Measurements from ENCODE around the gene LAX1. TPM values are rescaled to one million over a fixed set of nuclear protein-coding genes. Genes with fewer than 3 reads are reported as not detected.

LAX1 gene, protein sequence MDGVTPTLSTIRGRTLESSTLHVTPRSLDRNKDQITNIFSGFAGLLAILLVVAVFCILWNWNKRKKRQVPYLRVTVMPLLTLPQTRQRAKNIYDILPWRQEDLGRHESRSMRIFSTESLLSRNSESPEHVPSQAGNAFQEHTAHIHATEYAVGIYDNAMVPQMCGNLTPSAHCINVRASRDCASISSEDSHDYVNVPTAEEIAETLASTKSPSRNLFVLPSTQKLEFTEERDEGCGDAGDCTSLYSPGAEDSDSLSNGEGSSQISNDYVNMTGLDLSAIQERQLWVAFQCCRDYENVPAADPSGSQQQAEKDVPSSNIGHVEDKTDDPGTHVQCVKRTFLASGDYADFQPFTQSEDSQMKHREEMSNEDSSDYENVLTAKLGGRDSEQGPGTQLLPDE
- total RNA-seq (2022) (not detected in 2 replicates), Bru-seq, nascent RNA (not detected), BruChase-seq, experiment 1, labeled RNA remaining after a 6-hour chase (percentile 7 among the genes with signal in this experiment), BruChase-seq, experiment 2, labeled RNA remaining after a 2-hour chase (percentile 5 among the genes with signal in this experiment)
- long read RNA-seq, result 0 reads

DNA sequence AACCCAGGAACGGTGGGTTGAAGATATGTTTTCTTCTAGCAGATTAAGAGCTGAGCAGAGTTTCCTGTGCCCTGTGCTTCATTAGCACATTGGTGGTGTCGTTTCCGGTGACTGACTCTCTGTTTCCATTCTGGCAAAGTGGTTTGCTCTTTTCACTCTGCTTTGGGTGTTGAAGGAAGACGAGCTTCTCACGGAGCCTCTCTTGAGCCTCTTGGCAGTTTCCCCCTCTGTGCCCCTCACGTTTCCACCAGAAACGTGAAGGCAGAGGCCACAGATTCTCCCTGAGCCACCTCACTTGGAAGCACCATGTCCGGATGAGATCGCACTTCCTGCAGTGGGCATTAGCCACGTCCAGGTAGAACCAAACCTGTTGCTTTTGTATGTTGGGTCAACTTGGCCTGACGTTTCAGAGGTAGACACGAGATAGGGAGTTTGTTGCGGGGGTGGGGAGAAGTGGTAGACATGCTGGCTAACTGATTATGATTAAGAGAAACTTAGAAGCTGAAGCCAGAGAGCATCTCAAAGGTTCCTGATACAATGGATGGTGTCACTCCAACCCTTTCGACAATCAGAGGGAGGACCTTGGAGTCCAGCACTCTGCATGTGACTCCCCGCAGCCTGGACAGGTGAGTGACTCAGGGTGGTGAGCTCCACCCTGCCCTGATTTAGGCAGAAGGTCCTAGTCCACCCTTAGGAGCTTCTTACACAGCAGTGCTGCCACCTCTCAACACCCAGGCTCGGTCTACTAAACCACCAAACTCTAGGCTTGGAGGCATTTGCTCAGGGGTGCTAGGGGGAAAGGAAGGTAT lies at the start of gene LAX1:
Gene LAX1, plus strand, starts transcription at position 155 of the 809 bp plus-strand sequence. Its CDS starts 383 bp downstream, at position 538.
- BruUV-seq (replicated peaks), result no TSS peak
- Mint-ChIP-seq H3K4me3 (ENCODE audit: unreplicated experiment) (no peak within 1 kb of the TSS), H3K4me1 (ENCODE audit: insufficient read depth, unreplicated experiment) (peaks cover 26% of the 10 kb centered on the region), H3K36me3 (ENCODE audit: insufficient read depth, unreplicated experiment) (peaks cover 7% of the 10 kb centered on the region), H3K9me3 (ENCODE audit: unreplicated experiment) (no peaks in the 10 kb centered on the region), H3K27ac (ENCODE audit: low read depth, unreplicated experiment) (no peak within 1 kb of the TSS), H3K27me3 (ENCODE audit: insufficient read depth, unreplicated experiment) (no peaks in the 10 kb centered on the region)
- no peak for DNase-seq (ENCODE audit: unreplicated experiment)
- ChIA-PET POLR2A (interaction anchor here (0.5 to 2.8 kb wide), 3 partner anchors 31 to 434 kb away, joined by 3 to 8 read pairs (median 4); no protein-coding TSS in a partner anchor), CTCF (interaction anchor here (0.6 to 1.4 kb wide), 10 partner anchors 11 to 1380 kb away, joined by 3 to 8 read pairs (median 4); no protein-coding TSS in a partner anchor)
- intact Hi-C loops (cut with micrococcal nuclease), result no loop called here
- no peak for TF ChIP-seq CTCF (IDR thresholded peaks at IDR 0.05; ENCODE audit: unreplicated experiment)

DNA sequence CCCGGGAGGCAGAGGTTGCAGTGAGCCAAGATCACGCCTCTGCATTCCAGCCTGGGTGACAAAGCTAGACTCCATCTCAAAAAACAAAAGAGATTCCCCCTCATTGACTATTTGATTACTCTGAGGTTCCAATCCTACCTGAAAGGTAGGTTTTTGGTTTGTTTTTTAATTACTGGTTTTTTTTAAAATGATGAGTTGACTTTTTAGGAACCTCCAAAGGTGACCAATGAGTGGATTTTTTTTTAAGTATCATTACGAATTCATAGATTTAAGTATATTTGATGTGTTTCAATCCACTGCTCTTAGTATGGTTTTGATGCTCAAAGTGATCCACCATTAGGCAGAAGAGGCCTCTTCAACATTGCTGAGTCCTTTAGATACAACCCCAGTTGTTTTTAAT lies 47.9 kb upstream of the LAX1 start:
- DNase-seq (ENCODE audit: unreplicated experiment), result no peak
- H3K36me3 Mint-ChIP-seq (ENCODE audit: insufficient read depth, unreplicated experiment), result peaks cover 16% of the 10 kb centered on the region
- TF ChIP-seq CTCF (IDR thresholded peaks at IDR 0.05; ENCODE audit: unreplicated experiment), result no peak
- BruUV-seq (replicated peaks), result no TSS peak
- intact Hi-C loops (cut with micrococcal nuclease), result no loop called here
- no peak overlapping the region for H3K27ac Mint-ChIP-seq (ENCODE audit: low read depth, unreplicated experiment)
- H3K9me3 Mint-ChIP-seq (ENCODE audit: unreplicated experiment), result no peaks in the 10 kb centered on the region
- H3K4me1 Mint-ChIP-seq (ENCODE audit: insufficient read depth, unreplicated experiment), result no peaks in the 10 kb centered on the region
- ChIA-PET POLR2A (no interaction called here), CTCF (interaction anchor here (1.3 to 7.4 kb wide), 2 partner anchors 15 to 212 kb away, joined by 3 to 51 read pairs; no protein-coding TSS in a partner anchor)
- H3K4me3 Mint-ChIP-seq (ENCODE audit: unreplicated experiment), result no peak overlapping the region
- no peaks in the 10 kb centered on the region for H3K27me3 Mint-ChIP-seq (ENCODE audit: insufficient read depth, unreplicated experiment)

DNA sequence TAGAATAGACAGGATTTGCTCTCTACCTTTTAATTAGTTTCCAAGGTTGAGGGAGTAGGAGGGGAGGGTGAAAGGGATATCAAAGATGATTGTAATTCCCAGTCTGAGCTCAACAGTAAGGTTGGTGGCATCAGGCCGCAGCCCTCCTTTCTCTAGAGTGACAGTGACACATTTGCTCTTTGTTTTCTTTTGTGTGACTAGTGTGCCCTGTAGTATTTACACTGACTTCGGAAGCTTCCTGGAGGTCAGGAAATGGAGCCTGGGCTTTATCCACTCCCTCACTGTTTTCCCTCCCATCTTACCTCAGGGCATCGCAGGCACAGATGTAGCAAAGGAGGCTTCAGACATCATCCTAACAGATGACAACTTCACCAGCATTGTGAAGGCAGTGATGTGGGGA lies 44.7 kb upstream of the LAX1 start:
- ChIA-PET POLR2A (interaction anchor here (0.9 to 1.9 kb wide), 3 partner anchors 13 to 78 kb away, joined by 4 to 7 read pairs (median 4); no protein-coding TSS in a partner anchor), CTCF (interaction anchor here (0.6 to 7.4 kb wide), 15 partner anchors 8 to 369 kb away, joined by 3 to 51 read pairs (median 4); partner anchors contain the start of gene FMOD)
- no peak for DNase-seq (ENCODE audit: unreplicated experiment)
- no TSS peak for BruUV-seq (replicated peaks)
- H3K27me3 Mint-ChIP-seq (ENCODE audit: insufficient read depth, unreplicated experiment), result no peaks in the 10 kb centered on the region
- no peak for TF ChIP-seq CTCF (IDR thresholded peaks at IDR 0.05; ENCODE audit: unreplicated experiment)
- no peak overlapping the region for H3K27ac Mint-ChIP-seq (ENCODE audit: low read depth, unreplicated experiment)
- no peak overlapping the region for H3K4me3 Mint-ChIP-seq (ENCODE audit: unreplicated experiment)
- peaks cover 32% of the 10 kb centered on the region for H3K36me3 Mint-ChIP-seq (ENCODE audit: insufficient read depth, unreplicated experiment)
- H3K9me3 Mint-ChIP-seq (ENCODE audit: unreplicated experiment), result no peaks in the 10 kb centered on the region
- intact Hi-C loops (cut with micrococcal nuclease), result no loop called here
- no peaks in the 10 kb centered on the region for H3K4me1 Mint-ChIP-seq (ENCODE audit: insufficient read depth, unreplicated experiment)

All from MCF 10A (cell line).